ENCODE measurements around the gene ARHGAP33.
A peak's percentile ranks its signal among the peaks of the same experiment; 100 is the strongest.

ARHGAP33 gene

DNA sequence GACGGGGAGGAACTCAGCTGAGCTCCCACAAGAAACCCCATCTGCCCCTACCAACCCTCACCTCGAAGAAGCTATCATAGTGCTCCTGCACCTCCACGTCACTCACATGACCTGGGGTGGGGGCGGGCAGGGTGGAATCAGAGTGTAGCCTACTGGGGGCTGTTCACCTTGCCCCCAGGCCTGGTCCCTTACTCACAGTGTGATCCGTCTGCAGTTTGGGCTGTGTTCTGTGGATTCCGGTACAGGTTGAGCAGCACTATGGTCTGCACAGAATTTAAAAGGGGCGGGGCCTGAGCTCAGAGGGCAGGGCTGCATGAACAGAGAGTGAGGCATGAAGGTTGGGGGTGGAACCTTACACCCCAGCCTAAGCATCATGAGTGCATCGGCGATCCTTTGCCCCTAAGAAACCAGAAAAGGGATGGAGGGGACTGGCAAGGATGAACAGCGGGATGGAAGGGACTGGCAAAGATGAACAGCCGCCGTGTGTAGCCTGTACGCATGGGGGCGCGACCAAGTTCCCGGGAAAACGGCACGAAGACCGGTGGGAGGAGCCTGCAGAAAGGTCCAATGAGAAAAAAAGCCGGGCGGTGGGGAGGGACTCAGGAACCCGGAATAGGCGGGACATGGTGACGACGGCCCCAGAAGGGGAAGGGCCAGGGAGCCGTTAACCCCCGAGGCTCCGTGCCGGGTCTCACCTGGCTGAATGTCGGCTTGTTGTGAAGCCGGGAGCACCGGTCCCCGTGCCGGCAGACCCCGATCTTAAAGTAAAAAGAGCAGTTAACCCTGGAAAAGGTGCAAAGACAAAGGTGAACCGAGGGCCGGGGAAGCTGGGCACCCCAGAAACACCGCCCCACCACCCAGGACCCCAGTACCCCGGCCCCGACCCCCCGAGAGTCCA is 30.7 kb upstream of the ARHGAP33 start:
- Mint-ChIP-seq H3K27me3 (ENCODE audit: low read depth) (no peaks in the 10 kb centered on the region), H3K27ac (peak overlapping the region; percentile 100), H3K9me3 (no peaks in the 10 kb centered on the region), H3K4me3 (peak overlapping the region; percentile 91), H3K4me1 (ENCODE audit: low read depth) (peaks cover 45% of the 10 kb centered on the region), H3K36me3 (ENCODE audit: low read depth) (peaks cover 15% of the 10 kb centered on the region)
- DNase-seq (ENCODE audit: low spot score), result peak; percentile 92

DNA sequence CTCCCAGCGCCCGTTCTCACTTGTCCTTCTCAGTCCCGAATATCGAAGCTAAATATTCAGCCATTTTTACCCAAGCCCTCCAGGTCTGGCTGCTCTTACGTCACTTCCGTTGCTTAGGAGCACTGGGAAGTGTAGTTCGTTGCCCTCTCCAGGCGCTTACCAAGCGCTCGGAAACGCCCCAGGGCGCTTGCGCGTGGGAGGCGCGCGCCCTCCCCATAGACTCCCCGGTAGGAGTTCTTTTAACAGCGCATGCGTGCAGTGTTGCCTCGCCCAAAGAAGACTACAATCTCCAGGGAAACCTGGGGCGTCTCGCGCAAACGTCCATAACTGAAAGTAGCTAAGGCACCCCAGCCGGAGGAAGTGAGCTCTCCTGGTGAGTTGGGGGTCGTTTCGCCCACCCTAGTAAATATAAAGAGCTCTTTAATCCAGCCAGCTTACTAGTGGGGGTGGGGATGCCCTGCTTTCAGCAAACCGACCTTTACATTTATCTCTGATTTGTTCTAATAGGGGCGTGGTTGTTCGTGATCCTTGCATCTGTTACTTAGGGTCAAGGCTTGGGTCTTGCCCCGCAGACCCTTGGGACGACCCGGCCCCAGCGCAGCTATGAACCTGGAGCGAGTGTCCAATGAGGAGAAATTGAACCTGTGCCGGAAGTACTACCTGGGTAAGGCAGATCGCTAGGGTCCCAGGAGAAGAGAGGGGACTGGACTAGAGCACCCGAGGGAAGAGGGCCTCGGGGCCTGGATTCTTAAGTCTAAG is 29.9 kb upstream of the ARHGAP33 start, which contains the start of the genes PSENEN and U2AF1L4:
Gene PSENEN, plus strand, starts transcription at position 324 of the 759 bp plus-strand sequence. Its CDS starts 280 bp downstream, at position 604.
Gene U2AF1L4, minus strand, starts transcription at position 91 of the 759 bp plus-strand sequence. Its CDS starts 27 bp downstream, at position 64.
- peak; percentile 99 for DNase-seq (ENCODE audit: low spot score)
- Mint-ChIP-seq H3K4me1 (ENCODE audit: low read depth) (peaks cover 49% of the 10 kb centered on the region), H3K27ac (peak within 1 kb of the TSS; percentile 100), H3K4me3 (peak within 1 kb of the TSS; percentile 91), H3K9me3 (no peaks in the 10 kb centered on the region), H3K27me3 (ENCODE audit: low read depth) (no peaks in the 10 kb centered on the region), H3K36me3 (ENCODE audit: low read depth) (peaks cover 15% of the 10 kb centered on the region)

DNA sequence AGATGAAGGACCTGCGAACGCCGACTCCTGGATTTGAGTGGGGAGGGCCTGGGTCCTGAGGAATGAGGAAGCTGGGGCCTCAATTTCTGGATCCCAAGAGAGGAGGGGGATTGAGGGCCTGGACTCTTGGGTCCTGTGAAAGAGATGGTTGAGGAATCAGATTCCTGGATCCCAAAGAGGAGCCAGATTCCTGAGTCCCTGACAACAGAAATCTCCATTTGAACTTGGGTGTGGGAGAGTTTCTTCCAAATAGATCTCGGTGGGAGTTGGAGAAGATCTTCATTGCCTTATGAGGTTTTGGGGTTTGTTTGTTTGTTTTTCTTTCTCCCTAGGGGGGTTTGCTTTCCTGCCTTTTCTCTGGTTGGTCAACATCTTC is 29.3 kb upstream of the ARHGAP33 start:
- Mint-ChIP-seq H3K4me1 (ENCODE audit: low read depth) (peaks cover 43% of the 10 kb centered on the region), H3K9me3 (no peaks in the 10 kb centered on the region), H3K36me3 (ENCODE audit: low read depth) (peaks cover 15% of the 10 kb centered on the region), H3K27me3 (ENCODE audit: low read depth) (no peaks in the 10 kb centered on the region), H3K27ac (peak overlapping the region; percentile 100), H3K4me3 (peak overlapping the region; percentile 91)
- no peak for DNase-seq (ENCODE audit: low spot score)

DNA sequence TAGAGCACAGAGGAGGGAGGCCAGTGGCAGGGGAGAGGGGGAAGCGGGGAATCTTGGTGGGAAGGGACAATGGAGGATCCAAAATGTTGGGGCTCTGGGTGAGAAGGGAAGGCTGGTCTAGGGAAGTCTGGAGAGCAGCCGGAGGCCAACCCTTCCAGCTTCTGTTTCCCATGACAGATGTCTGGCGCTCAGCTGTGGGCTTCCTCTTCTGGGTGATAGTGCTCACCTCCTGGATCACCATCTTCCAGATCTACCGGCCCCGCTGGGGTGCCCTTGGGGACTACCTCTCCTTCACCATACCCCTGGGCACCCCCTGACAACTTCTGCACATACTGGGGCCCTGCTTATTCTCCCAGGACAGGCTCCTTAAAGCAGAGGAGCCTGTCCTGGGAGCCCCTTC is 28.8 kb upstream of the ARHGAP33 start:
- no peak for DNase-seq (ENCODE audit: low spot score)
- Mint-ChIP-seq H3K4me3 (peak overlapping the region; percentile 91), H3K27me3 (ENCODE audit: low read depth) (no peaks in the 10 kb centered on the region), H3K36me3 (ENCODE audit: low read depth) (peaks cover 15% of the 10 kb centered on the region), H3K9me3 (no peaks in the 10 kb centered on the region), H3K27ac (peak overlapping the region; percentile 100), H3K4me1 (ENCODE audit: low read depth) (peaks cover 43% of the 10 kb centered on the region)

DNA sequence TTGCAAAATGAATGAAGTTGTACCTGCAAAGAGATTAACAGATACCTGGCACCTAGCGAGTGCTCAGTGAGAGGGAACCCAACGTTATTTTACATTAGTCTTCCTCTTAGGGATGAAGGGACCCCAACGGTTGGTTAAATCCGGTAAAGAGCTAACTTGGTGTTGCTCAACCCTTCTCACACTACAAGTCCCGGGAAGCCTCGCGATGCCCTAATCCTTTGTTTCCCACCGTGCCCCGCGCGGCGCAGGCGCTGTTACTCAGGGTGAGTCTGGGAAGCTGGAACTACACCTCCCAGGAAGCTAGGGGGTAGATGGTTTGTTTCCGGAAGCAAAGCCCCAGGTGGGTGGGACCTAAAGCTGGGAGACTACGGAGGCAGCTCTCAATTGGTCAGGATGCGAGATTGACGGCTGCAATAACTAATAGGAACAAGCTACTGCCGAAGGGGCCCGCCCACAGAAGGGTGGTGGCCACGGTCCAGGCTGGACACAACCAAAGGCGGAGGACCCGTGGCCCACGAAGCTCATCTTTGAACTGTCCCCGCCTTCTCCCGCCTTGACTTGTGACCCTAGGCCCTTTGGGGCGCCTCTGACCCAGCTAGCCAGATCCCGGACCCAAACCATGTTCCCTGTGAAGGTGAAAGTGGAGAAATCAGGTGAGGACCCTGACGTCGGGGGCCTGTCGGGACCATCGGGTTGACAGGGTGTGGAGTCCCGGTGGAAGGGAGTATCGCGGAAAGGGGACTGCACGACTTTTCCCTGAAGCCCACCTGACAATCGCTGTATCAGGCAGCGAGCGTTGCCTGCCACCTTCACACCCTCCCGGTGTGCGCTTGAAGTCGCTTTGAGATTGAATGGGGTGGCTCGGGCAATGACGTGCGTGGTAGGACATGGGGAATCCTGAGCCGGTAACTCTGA is 27.0 kb upstream of the ARHGAP33 start, which contains the start of gene LIN37:
Gene LIN37, plus strand, starts transcription at position 471 of the 915 bp plus-strand sequence. Its CDS starts 149 bp downstream, at position 620.
- H3K9me3 Mint-ChIP-seq, result no peaks in the 10 kb centered on the region
- H3K4me1 Mint-ChIP-seq (ENCODE audit: low read depth), result peaks cover 33% of the 10 kb centered on the region
- peak; percentile 99 for DNase-seq (ENCODE audit: low spot score)
- H3K36me3 Mint-ChIP-seq (ENCODE audit: low read depth), result peaks cover 10% of the 10 kb centered on the region
- peak within 1 kb of the TSS; percentile 94 for H3K4me3 Mint-ChIP-seq
- H3K27ac Mint-ChIP-seq, result peak within 1 kb of the TSS; percentile 92
- no peaks in the 10 kb centered on the region for H3K27me3 Mint-ChIP-seq (ENCODE audit: low read depth)

DNA sequence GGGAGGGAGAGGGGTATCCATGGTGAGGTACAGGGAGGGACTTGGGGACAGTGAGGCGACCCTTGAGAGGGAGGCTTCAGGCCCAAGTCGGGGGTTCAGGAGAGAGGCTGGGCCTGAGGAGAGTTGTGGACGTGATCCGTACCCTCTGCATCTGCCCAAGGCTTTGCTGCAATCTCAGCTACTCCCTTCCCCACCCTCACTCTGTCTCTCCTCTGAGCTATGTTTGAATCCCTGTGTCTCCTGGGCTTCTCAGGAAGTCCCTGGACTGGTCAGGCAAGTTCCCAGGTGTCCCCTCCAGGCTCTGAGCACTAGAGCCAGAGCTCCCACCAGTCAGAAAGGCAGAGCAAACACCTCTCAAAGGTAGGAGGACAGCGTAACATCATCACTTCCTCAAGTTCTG is 25.2 kb upstream of the ARHGAP33 start:
- peaks cover 14% of the 10 kb centered on the region for H3K36me3 Mint-ChIP-seq (ENCODE audit: low read depth)
- no peak for DNase-seq (ENCODE audit: low spot score)
- peaks cover 24% of the 10 kb centered on the region for H3K4me1 Mint-ChIP-seq (ENCODE audit: low read depth)
- H3K27ac Mint-ChIP-seq, result no peak overlapping the region
- H3K9me3 Mint-ChIP-seq, result no peaks in the 10 kb centered on the region
- no peaks in the 10 kb centered on the region for H3K27me3 Mint-ChIP-seq (ENCODE audit: low read depth)
- H3K4me3 Mint-ChIP-seq, result peak overlapping the region; percentile 43

DNA sequence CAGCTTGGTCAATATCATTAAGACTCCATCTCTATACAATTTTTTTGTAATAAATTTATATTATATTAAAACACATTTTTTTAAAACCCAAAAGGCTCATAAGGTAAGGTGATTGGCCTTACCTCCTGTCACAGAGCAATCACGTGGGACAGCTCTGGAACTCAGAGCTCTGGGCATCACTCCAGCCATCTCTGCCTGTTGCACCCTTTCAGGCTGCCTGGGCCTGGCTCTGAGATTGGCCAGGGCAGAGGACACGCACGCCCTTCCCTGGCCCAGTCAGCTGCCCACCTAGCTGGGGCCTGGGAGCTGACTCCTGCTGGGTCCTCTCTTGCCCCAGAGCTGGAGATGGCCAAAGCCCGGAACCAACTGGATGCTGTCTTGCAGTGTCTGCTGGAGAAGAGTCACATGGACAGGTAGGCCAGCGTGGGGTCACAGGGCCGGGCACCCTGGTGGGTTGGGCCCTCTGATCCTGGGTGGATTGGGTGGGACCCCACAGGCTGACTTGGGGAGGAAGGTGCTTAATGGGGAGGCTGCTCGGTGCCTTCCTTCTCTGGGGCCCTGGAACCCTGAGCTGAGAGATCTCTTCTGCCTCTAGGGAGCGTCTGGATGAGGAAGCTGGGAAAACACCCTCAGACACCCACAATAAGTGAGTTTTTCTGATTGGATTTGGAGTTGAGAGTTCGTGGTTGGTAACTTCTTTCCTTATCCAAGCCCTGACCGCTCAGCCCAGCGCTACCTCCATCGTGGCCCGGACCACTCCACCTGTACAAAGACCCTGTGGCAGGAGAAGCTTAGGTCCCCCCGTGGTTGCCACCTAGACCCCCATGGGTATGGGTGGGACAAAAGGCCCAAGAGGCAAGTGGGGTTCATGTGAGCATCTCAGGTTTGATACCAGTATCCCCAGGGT is 23.3 kb upstream of the ARHGAP33 start:
- DNase-seq (ENCODE audit: low spot score), result no peak
- Mint-ChIP-seq H3K27ac (no peak overlapping the region), H3K9me3 (no peaks in the 10 kb centered on the region), H3K4me3 (no peak overlapping the region), H3K4me1 (ENCODE audit: low read depth) (peaks cover 23% of the 10 kb centered on the region), H3K36me3 (ENCODE audit: low read depth) (peaks cover 12% of the 10 kb centered on the region), H3K27me3 (ENCODE audit: low read depth) (no peaks in the 10 kb centered on the region)

DNA sequence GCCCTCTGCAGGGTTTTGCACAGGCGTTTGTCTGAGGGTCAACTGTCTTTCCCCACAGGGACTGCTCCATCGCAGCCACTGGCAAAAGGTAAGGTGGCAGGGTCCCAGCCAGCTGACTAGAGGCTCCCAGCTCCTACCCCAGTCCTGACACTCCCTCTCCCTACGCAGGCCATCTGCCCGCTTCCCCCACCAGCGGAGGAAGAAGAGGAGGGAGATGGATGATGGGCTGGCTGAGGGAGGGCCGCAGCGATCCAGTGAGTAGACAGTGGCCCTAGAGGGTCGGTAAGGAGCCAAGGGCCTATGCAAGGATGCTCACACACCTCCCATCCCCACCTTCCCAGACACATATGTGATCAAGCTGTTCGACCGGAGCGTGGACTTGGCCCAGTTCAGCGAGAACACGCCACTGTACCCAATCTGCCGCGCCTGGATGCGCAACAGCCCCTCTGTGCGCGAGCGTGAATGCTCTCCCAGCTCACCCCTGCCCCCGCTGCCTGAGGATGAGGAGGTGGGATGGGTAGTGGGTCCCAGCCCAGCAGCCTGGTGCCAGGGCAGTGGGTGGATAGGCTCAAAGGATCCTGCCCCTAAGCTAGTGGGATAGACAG is 22.5 kb upstream of the ARHGAP33 start:
- no peak overlapping the region for H3K27ac Mint-ChIP-seq
- H3K36me3 Mint-ChIP-seq (ENCODE audit: low read depth), result peaks cover 11% of the 10 kb centered on the region
- DNase-seq (ENCODE audit: low spot score), result no peak

DNA sequence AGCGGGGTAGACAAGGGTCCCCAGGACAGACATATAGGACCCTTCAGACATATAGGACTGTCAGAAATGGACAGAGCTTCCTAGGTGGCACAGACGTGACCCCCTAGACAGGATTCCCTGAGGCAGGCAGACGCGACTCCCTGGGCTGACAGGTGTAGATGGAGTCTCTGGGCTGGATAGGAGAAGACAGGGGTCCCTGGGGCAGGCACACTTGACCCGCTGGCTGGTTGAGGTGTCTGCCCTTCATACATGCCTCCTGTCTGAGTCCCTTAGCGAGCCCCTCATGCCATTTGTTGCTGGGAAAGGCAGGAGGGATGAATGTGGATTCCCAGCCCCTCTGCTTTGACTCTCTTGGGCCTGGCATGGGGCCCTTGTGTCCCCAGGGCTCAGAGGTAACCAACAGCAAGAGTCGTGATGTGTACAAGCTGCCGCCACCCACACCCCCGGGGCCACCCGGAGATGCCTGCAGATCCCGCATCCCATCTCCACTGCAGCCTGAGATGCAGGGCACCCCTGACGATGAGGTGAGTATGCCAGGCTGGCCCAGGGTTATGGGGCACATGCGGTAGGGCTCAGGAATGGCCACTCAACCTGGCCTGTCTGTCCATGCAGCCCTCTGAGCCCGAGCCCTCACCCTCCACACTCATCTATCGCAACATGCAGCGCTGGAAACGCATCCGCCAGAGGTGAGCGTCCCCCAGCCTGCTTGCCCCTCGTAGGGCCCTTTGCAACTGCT is 21.6 kb upstream of the ARHGAP33 start:
- no peak overlapping the region for H3K4me3 Mint-ChIP-seq
- no peak overlapping the region for H3K27ac Mint-ChIP-seq
- no peaks in the 10 kb centered on the region for H3K27me3 Mint-ChIP-seq (ENCODE audit: low read depth)
- H3K4me1 Mint-ChIP-seq (ENCODE audit: low read depth), result peaks cover 19% of the 10 kb centered on the region
- no peaks in the 10 kb centered on the region for H3K9me3 Mint-ChIP-seq
- H3K36me3 Mint-ChIP-seq (ENCODE audit: low read depth), result peaks cover 8% of the 10 kb centered on the region
- DNase-seq (ENCODE audit: low spot score), result no peak

More for the DNA sequence above, 22.5 kb upstream of the ARHGAP33 start:
- Mint-ChIP-seq H3K4me3 (no peak overlapping the region), H3K4me1 (ENCODE audit: low read depth) (peaks cover 20% of the 10 kb centered on the region), H3K27me3 (ENCODE audit: low read depth) (no peaks in the 10 kb centered on the region), H3K9me3 (no peaks in the 10 kb centered on the region)

DNA sequence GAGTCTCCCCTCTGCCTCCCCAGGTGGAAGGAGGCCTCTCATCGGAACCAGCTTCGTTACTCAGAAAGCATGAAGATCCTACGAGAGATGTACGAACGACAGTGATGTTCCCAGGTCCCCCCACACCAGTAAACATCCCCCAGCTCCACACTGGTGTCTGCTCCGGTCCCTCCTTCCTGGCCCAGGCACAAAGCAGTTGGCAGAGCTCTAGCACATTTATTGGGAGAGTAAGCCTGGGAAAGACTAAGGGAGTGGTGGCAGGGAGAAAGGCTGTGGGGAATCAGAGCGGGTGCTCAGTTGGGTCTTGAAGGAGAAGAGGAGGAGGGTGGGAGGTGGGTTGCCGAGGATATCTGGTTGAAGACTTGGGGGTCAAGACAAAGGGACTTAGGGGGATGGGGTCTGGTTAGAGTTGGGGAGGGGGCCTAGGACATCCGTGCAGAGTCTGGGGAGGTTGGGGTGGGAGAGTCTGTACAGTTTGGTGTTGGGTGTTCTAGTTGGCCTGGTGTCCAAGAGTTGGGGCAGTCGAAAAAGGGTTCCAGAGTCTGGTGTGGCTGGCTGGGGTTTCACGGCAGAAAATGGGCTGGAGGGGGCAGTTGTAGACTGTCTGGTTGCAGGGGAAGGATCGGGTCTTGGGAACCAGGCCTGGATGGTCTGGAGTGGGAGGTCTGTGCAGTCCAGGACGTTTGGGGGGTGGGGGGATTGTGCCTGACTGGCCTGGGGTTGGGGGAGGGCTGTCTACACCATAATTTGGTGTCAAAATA is 20.8 kb upstream of the ARHGAP33 start:
- peak overlapping the region; percentile 23 for H3K4me3 Mint-ChIP-seq
- DNase-seq (ENCODE audit: low spot score), result no peak
- peaks cover 23% of the 10 kb centered on the region for H3K4me1 Mint-ChIP-seq (ENCODE audit: low read depth)
- H3K36me3 Mint-ChIP-seq (ENCODE audit: low read depth), result peaks cover 13% of the 10 kb centered on the region
- H3K9me3 Mint-ChIP-seq, result no peaks in the 10 kb centered on the region
- no peaks in the 10 kb centered on the region for H3K27me3 Mint-ChIP-seq (ENCODE audit: low read depth)
- no peak overlapping the region for H3K27ac Mint-ChIP-seq

DNA sequence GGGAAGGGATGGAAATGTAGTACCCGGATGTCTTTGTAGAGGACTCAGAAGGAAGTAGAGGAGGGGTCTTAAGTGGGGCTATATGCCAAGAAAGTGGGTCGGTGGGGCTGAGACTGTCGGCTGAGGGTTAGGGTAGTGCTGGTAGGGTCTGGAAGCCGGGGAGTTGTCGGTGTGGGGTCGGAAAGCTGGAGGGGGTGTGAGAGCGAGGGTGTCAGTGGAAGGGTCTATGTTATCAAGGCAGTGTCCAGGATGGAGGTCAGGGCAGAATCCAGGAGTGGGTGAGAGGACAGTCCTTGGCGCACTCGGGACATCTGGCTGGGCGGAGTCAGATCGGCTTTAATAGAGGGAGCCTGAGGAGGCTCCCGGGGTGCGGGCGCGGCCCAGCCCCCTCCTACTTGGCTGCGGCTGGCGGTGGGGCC is 20.2 kb upstream of the ARHGAP33 start:
- DNase-seq (ENCODE audit: low spot score), result no peak
- Mint-ChIP-seq H3K36me3 (ENCODE audit: low read depth) (peaks cover 15% of the 10 kb centered on the region), H3K27me3 (ENCODE audit: low read depth) (no peaks in the 10 kb centered on the region), H3K9me3 (no peaks in the 10 kb centered on the region), H3K4me1 (ENCODE audit: low read depth) (peaks cover 21% of the 10 kb centered on the region), H3K27ac (no peak overlapping the region), H3K4me3 (no peak overlapping the region)

All from T-helper 2 cell treated with Interferon-gamma antibody and Interleukin-4, amounts not matched to agents 5 μg/mL and 100 μg/mL, for 36 hours (primary cell).